Pancreas (tissue), 10 donors: Measurements from ENCODE around the gene KRTAP9-9. TPM values are rescaled to one million over a fixed set of nuclear protein-coding genes. Genes with fewer than 3 reads are reported as not detected.

Experiments used
- ATAC-seq, 4 donors: fragments of 200-7000 bp; cut with Tn5 transposase; one replicate each; pipeline versions ENCODE4 v1.8.0 to v1.9.1; 2020; ENCODE audit warnings: mild to moderate bottlenecking in 4 of 4, moderate library complexity in 4 of 4
- DNase-seq, 6 donors: peaks; one replicate each; pipeline ENCODE4 v3.0.0-alpha.2; 2020
- FAIRE-seq: peaks from 2 replicates; lab custom pipeline; 2012; peaks lifted over from hg19 to GRCh38; lab: Jason Lieb, UNC
- H3K27ac ChIP-seq, 4 donors: fragments of 200-600 bp; sonication (generic); 1 replicate in 3 of 4; 2 replicates in 1 of 4; pipeline versions ENCODE4 v1.5.0 to v1.8.0; 2020
- H3K27me3 ChIP-seq, 4 donors: fragments of 200-600 bp; one replicate each; pipeline ENCODE4 v1.8.0; 2021
- H3K36me3 ChIP-seq, 3 donors: fragments of 200-600 bp; sonication (generic) in 1 of 3; one replicate each; pipeline versions ENCODE4 v1.5.0 to v1.8.0; 2020 to 2021
- H3K4me1 ChIP-seq, 3 donors: fragments of 200-600 bp; one replicate each; pipeline ENCODE4 v1.8.0; 2021
- H3K4me3 ChIP-seq, 4 donors: fragments of 200-600 bp; sonication (generic) in 2 of 4; one replicate each; pipeline versions ENCODE4 v1.5.0 to v1.8.0; 2020 to 2021
- H3K9me3 ChIP-seq, 4 donors: fragments of 200-600 bp; one replicate each; pipeline ENCODE4 v1.8.0; 2021
- CTCF ChIP-seq, 4 donors: fragments of 200-600 bp; sonication (generic) in 3 of 4; IDR thresholded peaks; one replicate each; pipeline versions ENCODE4 v1.5.0 to v1.8.0; 2021; ENCODE audit warnings: antibody characterized with exemption in 4 of 4
- WGBS, 2 donors: extraction: QIAGEN DNeasy Blood & Tissue Kit; methylation state at CpG; one replicate each; pipeline ENCODE4 v1.1.7; 2013; 5-methylcytosine and 5-hydroxymethylcytosine counted together
- intact Hi-C, 3 donors: fragments of 100-400 bp; cut with DNase I; formaldehyde crosslinking; loops; one replicate each; pipeline versions ENCODE4 v1.11.1 to v1.14.2; 2022
- polyA plus RNA-seq, 2 donors: library from polyadenylated mRNA; stranded (reverse); fragments of 200-250 nt; gene quantifications; one replicate each; pipeline ENCODE4 v1.2.3, GENCODE V29; 2013
- total RNA-seq, 6 donors: library from RNA; stranded (reverse); fragmentation: NEBNext Ultra II Directional in 4 of 6; extraction: Animal tissue kit (Norgen Biotek cat#: 25700) in 4 of 6; gene quantifications; one replicate each; pipeline versions ENCODE4 v1.2.1 to v1.2.4, GENCODE V29; 2021 to 2023
- donor health status: healthy with polysubstance abuse.
- donor health status: DM: no; HTN: no; CAD: no; lungs with moderate emphysema.
- donor health status: DM: no; HTN: no; CAD: no.
- donor health status: control.
- donor health status: control.
- donor health status: Bipolar disorder and iron deficiency.
- donor health status: DM: yes; HTN: yes; CAD: no.
- donor health status: DM: no; HTN: no; CAD: no.
- donor health status: DM: no; HTN: no; CAD: no.
- donor health status: DM: yes; HTN: yes; CAD: no.

The KRTAP9-9 gene
- total and polyA plus RNA-seq, 8 donors = not detected

DNA sequence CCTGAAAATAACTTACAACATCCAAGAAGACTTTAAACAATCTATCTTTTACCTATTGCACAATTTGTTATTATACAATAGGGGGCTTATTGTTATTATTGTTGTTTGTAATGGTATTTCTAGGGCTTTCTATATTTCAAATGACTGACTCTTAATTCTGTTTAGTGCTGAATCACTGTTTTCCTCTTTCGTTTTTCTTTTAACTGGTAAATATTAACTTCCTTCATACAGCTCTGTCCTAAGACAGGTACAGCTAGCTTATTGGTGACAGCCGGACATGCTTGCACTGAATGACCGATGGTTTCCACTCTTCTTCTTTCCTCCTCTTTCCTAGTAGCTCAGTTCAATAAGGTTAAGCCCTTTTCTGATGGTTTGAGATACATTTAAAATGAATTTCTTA, 31.9 kb downstream of the KRTAP9-9 start:
- no peaks in the 10 kb centered on the region for H3K27me3 ChIP-seq
- intact Hi-C loops = no loop called here
- DNase-seq = no peak
- WGBS, 2 donors = 36 to 47% methylated on average over 3 of the region's 3 CpGs
- no peaks in the 10 kb centered on the region for H3K4me1 ChIP-seq
- TF ChIP-seq CTCF (IDR thresholded peaks at IDR 0.05) = no peak
- no peak for ATAC-seq
- no peaks in the 10 kb centered on the region for H3K9me3 ChIP-seq
- H3K36me3 ChIP-seq = no peaks in the 10 kb centered on the region
- no peak for FAIRE-seq
- no peak overlapping the region for H3K27ac ChIP-seq
- H3K4me3 ChIP-seq = no peak overlapping the region

DNA sequence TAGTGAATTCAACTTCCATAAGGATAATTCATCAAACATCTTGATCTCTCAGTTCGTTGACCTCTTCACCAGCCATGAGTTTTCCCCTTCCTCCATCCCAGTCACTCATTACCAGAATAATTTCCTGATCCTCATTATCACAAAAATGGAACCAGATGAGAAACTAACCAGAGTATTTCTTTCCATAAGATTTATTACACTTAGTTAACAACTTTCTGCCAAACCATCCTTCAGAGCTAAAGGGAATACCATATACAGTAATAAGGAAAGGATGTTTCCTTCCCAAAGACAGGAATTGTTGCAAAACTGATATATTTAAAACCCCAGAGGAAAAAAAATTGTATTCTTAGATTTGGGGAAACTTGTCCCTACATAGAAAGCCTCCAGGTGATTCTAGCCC, 38.8 kb downstream of the KRTAP9-9 start:
- FAIRE-seq = no peak
- Histone ChIP-seq H3K36me3 (no peaks in the 10 kb centered on the region), H3K4me1 (no peaks in the 10 kb centered on the region), H3K4me3 (no peak overlapping the region), H3K27me3 (no peaks in the 10 kb centered on the region), H3K9me3 (no peaks in the 10 kb centered on the region), H3K27ac (no peak overlapping the region)
- no peak for ATAC-seq
- 35 to 38% methylated on average over 1 of the region's 1 CpG for WGBS, 2 donors
- no peak for TF ChIP-seq CTCF (IDR thresholded peaks at IDR 0.05)
- intact Hi-C loops = no loop called here
- DNase-seq = no peak

GRCh38 chr17:41296846-41297245, 41.7 kb downstream of the KRTAP9-9 start:
- Histone ChIP-seq H3K4me3 (no peak overlapping the region), H3K27me3 (no peaks in the 10 kb centered on the region), H3K4me1 (no peaks in the 10 kb centered on the region), H3K27ac (no peak overlapping the region), H3K36me3 (no peaks in the 10 kb centered on the region), H3K9me3 (no peaks in the 10 kb centered on the region)
- ATAC-seq = no peak
- DNase-seq = no peak
- WGBS, 2 donors = 51 to 59% methylated on average over 1 of the region's 1 CpG
- FAIRE-seq = no peak
- no peak for TF ChIP-seq CTCF (IDR thresholded peaks at IDR 0.05)
- intact Hi-C loops = no loop called here

- ATAC-seq (no peak), FAIRE-seq (no peak), DNase-seq (no peak)
- H3K4me3 ChIP-seq = no peak overlapping the region
- intact Hi-C loops = no loop called here
- H3K27me3 ChIP-seq = no peaks in the 10 kb centered on the region
- no peak overlapping the region for H3K27ac ChIP-seq
- no peaks in the 10 kb centered on the region for H3K9me3 ChIP-seq
- WGBS, 2 donors = 70 to 84% methylated on average over 20 of the region's 20 CpGs
- no peaks in the 10 kb centered on the region for H3K4me1 ChIP-seq
- no peak for TF ChIP-seq CTCF (IDR thresholded peaks at IDR 0.05)
- H3K36me3 ChIP-seq = no peaks in the 10 kb centered on the region
These were observed 43.4 kb downstream of the KRTAP9-9 start for GRCh38 chr17:41298458-41299135.

DNA sequence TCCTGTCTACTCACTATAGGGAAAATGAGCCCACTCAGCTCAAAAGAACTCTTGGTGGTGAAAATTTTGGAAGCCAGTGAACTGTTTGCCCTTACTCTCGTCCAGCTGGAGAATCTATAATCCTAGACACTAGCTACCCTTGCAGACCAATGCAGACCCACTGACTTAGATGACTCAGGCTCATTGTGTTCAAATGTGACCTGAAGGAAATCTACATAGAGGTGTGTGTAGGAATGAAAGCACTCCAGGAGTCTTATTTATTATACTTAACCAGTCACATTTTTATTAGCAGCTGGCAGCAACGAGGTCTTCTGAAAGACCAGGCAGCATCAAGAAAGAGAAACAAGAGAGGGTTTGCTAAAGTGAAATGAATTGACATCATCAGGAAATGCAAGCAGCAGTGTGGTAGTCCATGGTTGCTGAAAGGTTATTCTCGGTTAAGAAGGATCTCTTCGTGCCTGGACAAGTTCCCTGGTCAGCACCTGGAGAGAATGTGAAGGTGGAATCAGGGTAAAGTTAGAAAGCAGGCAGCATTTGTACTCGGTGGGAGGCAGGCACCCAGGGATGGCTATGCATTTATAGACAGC, 46.1 kb downstream of the KRTAP9-9 start:
- H3K4me3 ChIP-seq = no peak overlapping the region
- no peaks in the 10 kb centered on the region for H3K9me3 ChIP-seq
- intact Hi-C loops = no loop called here
- FAIRE-seq (no peak), ATAC-seq (no peak), DNase-seq (no peak)
- no peaks in the 10 kb centered on the region for H3K36me3 ChIP-seq
- no peaks in the 10 kb centered on the region for H3K27me3 ChIP-seq
- H3K27ac ChIP-seq = no peak overlapping the region
- H3K4me1 ChIP-seq = no peaks in the 10 kb centered on the region
- WGBS, 2 donors = 44 to 58% methylated on average over 5 of the region's 5 CpGs
- no peak for TF ChIP-seq CTCF (IDR thresholded peaks at IDR 0.05)
